Measurements from ENCODE around the gene SCAPER.
"Not testable (repeated sequence)": the region's sequence is repeated elsewhere in the genome, so short reads cannot be mapped to it uniquely, and the experiment has no call there.

SCAPER gene

GRCh38 chr15:76480267-76480666, 424.9 kb downstream of the SCAPER start:
- DNase-seq (ENCODE audit: low read depth): no peak

DNA sequence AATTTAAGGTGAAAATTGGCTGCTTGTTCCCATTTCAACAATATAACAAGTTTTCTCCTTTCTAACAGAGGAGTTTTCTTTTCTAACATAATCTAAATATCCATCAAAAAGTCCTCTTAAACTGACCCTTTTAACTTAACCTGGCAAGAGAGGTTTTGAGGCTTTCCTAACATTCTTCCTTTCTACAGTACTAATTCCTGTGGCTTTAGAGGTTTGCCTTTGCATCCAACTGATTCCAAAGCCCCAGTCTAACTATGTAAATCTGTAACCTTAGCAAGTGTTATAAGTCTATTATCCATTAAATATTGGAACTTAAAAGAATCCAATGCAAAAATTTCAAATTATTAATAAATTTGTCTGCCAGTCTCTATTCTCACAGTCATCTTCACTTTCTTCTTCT, 434.4 kb downstream of the SCAPER start:
- no peak for DNase-seq (ENCODE audit: low read depth)

- DNase-seq (ENCODE audit: low read depth): no peak
Measured at GRCh38 chr15:76468722-76469121, 436.4 kb downstream of the SCAPER start.

DNA sequence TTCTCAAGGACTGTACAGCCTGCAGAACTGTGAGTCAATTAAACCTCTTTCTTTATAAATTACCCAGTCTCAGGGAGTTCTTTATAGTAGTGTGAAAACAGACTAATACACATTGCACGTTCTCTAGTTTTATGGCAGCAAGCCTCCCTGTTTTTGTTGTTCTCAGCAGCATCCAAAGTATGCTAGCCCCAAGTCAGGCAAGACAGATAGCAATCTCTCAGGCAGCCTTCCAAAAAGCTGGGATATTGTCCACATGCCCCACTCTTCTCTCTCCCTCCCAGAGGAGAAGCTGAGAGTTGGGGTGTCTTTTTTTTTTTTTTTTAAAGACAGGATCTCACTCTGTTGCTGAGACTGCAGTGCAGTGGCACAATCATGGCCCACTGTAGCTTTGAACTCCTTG, 438.0 kb downstream of the SCAPER start:
- no peak for DNase-seq (ENCODE audit: low read depth)

DNA sequence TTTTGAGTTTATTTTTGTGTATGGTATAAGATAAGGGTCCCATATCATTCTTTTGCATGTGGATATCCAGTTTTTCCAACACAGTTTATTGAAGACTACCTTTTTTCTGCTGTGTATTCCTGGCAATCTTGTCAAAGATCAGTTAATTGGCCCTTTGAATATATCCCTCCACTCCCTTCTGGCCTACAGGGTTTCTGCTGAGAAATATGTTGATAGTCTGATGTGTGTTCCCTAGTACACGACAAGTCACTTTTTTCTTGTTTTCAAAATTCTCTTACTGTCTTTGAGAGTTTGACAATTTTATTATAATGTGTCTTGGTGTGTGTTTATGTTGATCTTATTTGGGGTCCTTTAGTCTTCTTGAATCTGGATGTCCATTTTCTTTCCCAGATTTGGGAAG, 439.4 kb downstream of the SCAPER start:
- DNase-seq (ENCODE audit: low read depth): no peak

DNA sequence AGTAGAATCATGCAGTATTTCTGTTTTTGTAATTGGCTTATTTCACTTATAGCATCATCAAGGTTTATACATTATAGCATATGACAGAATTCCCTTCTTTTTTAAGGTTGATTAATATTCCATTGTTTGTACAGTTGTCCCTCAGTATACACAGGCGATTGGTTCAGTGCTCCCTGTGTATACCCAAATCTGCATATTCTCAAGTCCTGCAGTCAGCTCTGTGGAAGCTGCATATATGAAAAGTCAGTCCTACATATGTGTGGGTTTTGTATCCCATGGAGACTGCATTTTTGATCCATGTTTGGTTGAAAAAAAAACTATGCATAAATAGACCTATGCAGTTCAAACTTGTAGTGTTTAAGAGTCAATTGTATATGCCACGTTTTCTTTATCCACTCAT, 440.9 kb downstream of the SCAPER start:
- no peak for DNase-seq (ENCODE audit: low read depth)

DNA sequence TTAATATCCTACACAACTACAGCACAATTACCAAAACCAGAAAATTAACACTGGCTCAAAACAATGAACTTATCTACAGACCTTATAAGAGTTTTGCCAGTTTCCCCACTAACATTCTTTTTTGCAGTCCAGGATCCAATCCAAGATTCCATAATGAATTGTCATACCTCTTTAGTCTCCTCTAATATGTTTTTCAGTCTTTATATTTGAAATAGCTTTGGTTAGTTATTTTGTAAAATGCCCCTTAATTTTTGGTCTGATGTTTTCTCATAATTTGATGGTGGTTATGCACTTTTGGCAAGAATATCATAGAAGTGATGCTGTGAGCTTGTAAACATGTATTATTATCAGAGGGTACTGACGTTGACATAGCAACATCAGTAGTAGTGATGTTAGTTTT, 444.3 kb downstream of the SCAPER start:
- DNase-seq (ENCODE audit: low read depth): no peak

- no peak for DNase-seq (ENCODE audit: low read depth)
Measured at GRCh38 chr15:76460347-76460746, 444.8 kb downstream of the SCAPER start.

GRCh38 chr15:76451540-76451939, 453.6 kb downstream of the SCAPER start:
- DNase-seq (ENCODE audit: low read depth): no peak

GRCh38 chr15:76449455-76449854, 455.7 kb downstream of the SCAPER start:
- no peak for DNase-seq (ENCODE audit: low read depth)

- DNase-seq (ENCODE audit: low read depth): no peak
Measured at GRCh38 chr15:76448755-76449154, 456.4 kb downstream of the SCAPER start.

GRCh38 chr15:76447728-76448441, 457.3 kb downstream of the SCAPER start:
- DNase-seq (ENCODE audit: low read depth): no peak

GRCh38 chr15:76440441-76440840, 464.7 kb downstream of the SCAPER start:
- no peak for DNase-seq (ENCODE audit: low read depth)

- no peak for DNase-seq (ENCODE audit: low read depth)
Measured at GRCh38 chr15:76439542-76439941, 465.6 kb downstream of the SCAPER start.

DNA sequence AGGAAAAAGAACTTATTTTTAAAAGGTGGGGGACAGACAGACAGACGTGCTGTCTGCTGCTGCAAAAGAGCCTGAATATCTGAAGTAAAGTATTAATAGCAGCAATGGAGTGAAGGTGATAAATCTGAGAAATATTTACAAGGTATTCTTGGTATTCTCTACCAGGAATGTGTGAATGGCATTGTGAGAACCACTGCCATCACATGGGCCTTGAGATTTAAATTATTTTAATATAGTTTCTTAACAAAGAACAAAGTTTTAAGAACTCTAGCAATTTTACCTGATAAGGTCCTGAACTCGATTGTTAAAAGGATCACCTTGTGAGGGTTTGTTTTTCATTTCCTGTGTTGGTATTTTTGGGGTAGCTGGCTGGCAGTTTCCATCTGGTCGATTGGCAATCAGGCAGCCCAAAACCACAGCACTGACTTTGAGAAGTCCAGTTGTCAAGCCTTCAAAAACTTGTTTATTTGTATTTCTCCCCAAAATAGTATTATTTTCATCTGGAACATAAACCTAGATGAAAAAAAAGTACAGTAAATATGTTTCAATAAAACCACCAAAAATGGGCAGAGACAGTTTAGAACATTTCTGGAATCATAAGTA, 471.2 kb downstream of the SCAPER start:
- no peak for DNase-seq (ENCODE audit: low read depth)

DNA sequence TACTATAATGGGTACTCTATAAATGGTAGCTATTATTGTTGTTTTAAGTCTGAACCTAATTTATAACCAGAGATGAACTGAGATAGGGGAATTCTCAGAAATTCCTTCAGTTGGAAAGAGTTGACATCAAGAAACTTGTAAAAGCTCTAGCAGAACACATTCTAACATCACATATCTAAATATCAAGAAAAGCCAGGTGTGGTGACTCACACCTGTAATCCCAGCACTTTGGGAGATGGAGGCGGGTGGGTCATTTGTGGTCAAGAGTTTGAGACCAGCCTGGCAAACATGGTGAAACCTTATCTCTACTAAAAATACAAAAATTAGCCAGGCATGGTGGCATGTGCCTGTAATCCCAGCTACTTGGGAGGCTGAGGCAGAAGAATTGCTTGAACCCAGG, 472.1 kb downstream of the SCAPER start:
- not testable (repeated sequence) for DNase-seq (ENCODE audit: low read depth)

- no peak for DNase-seq (ENCODE audit: low read depth)
Measured at GRCh38 chr15:76432604-76433003, 472.5 kb downstream of the SCAPER start.

DNA sequence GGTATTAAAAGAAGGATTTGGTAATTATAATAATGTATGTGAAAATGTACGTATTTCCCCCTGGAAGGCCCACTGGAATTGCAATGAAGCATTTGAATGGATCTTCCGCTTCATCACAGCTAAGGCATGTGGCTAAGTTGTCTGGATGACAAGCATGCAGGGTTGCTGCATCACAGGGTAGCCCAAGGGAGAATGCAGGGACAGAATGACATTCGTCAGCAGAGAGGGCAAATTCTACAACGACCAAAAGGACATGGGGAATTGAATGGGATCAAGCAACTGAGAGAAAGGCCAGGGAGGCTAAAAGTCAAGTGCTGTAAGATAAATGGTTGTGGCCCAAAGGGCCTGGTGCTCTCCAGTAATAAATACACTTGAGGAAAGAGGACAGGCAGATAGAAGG, 473.2 kb downstream of the SCAPER start:
- no peak for DNase-seq (ENCODE audit: low read depth)

DNA sequence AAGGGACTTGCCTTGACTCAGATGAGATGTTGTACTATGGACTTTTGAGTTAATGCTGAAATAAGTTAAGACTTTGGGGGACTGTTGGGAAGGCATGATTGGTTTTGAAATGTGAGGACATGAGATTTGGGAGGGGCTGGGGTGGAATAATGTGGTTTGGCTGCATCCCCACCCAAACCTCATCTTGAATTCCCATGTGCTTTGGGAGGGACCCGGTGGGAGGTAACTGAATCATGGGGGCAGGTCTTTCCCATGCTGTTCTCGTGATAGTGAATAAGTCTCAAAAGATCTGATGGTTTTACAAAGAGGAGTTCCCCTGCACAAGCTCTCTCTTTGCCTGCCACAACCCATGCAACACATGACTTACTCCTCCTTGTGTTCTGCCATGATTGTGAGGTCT, 474.4 kb downstream of the SCAPER start:
- not testable (repeated sequence) for DNase-seq (ENCODE audit: low read depth)

DNA sequence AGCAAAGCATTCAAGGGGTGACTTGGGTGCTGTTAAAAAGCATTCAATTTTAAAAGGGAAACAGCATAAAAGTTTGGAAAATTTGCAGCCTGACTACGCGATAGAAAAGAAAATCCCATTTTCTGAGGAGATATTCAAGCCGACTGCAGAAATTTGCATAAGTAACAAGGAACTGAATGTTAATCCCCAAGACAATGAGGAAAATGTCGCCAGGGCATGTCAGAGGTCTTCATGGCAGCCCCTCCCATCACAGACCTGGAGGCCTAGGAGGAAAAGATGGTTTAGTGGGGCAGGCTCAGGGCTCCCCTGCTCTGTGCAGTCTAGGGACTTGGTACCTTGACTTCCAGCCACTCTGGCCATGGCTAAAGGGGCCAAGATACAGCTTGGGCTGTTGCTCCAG, 475.5 kb downstream of the SCAPER start:
- no peak for DNase-seq (ENCODE audit: low read depth)

GRCh38 chr15:76426941-76427340, 478.2 kb downstream of the SCAPER start:
- no peak for DNase-seq (ENCODE audit: low read depth)

- no peak for DNase-seq (ENCODE audit: low read depth)
Measured at GRCh38 chr15:76418352-76419140, 486.6 kb downstream of the SCAPER start.

DNA sequence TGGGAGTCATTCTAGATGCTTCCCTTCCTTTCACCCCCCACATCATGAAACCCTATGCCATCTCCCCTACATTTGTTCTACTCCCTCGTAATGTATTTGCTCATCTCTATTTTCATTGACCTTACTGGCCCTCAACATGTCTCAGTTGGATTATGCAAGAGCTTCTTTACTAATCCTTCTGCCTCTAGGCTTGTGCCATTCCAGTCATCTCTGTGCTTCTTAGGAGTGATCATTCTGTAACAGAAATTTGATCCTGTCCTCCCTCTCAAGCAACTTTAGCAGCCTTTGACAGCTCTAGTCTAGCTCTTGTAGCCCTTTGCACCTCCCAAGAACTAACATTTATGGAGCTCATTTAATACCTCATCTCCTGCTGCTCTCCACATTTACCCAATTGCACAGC, 503.9 kb downstream of the SCAPER start:
- DNase-seq (ENCODE audit: low read depth): no peak
